GM18507 (cell line): Measurements from ENCODE around the gene GRIA1.
"Not testable (repeated sequence)": the region's sequence is repeated elsewhere in the genome, so short reads cannot be mapped to it uniquely, and the experiment has no call there.

Experiments used
- DNase-seq: peaks from one replicate; pipeline ENCODE4 v3.0.0; 2011; ENCODE audit warnings: low read depth; ENCODE audit not compliant: insufficient read length; ENCODE audit errors: extremely low spot score
- FAIRE-seq: peaks from 2 replicates; lab custom pipeline; 2011; peaks lifted over from hg19 to GRCh38; lab: Jason Lieb, UNC

Gene GRIA1

DNA sequence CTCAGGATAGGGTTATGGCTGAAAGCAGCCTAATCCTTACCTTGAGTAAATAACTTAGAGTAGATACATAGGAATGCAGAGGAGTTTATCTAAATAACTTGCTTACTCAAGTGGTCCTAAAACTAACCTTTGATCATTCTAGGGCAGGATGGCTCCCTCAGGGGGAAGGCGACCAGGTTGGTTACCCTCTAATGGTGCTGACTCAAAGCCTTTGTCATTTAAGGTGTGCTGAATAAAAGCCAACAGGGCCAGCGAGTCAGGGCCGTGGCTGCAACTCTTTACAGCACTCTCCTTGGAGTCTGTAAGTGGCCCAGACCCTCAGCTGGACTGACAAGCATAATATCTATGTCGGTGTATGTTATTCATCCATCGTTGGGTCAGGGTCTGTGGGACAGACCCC is 372.4 kb downstream of the GRIA1 start:
- DNase-seq, FAIRE-seq: not testable (repeated sequence)
